OCI-LY7 (cell line): ENCODE results near the gene LEUTX. TPM values are rescaled to one million over a fixed set of nuclear protein-coding genes. Genes with fewer than 3 reads are reported as not detected.

Source experiments
- BruUV-seq: library from RNA; stranded (reverse); fragments of 400-500 nt; replicated peaks from 2 replicates; lab custom pipeline; 2021; lab: Mats Ljungman, UMichigan
- CTCF ChIA-PET: fragments of 300-600 bp; sonication (Branson Sonifier 250); formaldehyde crosslinking; loops from one replicate; lab custom pipeline; 2022; ENCODE audit warnings: antibody characterized with exemption; ENCODE audit not compliant: unreplicated experiment; lab: Charles Lee
- POLR2A ChIA-PET: fragments of 300-600 bp; sonication (Branson Sonifier 250); formaldehyde crosslinking; loops from one replicate; lab custom pipeline; 2022; ENCODE audit warnings: antibody characterized with exemption; lab: Charles Lee
- DNase-seq: peaks from one replicate; pipeline ENCODE4 v3.0.0-alpha.2; 2015; ENCODE audit warnings: low spot score
- H2AFZ ChIP-seq: fragments of 200-600 bp; sonication (generic), shearing (Covaris generic); 2 replicates; pipeline ENCODE4 v1.6.1; 2014; ENCODE audit warnings: mild to moderate bottlenecking, antibody characterized with exemption, low read length, moderate library complexity
- H3K27ac ChIP-seq: fragments of 200-600 bp; sonication (generic); 2 replicates; pipeline ENCODE4 v1.5.1; 2014; ENCODE audit warnings: mixed run types, low read depth, mild to moderate bottlenecking, moderate library complexity, low read length, inconsistent platforms; ENCODE audit not compliant: poor library complexity, severe bottlenecking
- H3K36me3 ChIP-seq: fragments of 200-600 bp; sonication (generic); 2 replicates; pipeline ENCODE4 v1.6.1; 2014; ENCODE audit warnings: mild to moderate bottlenecking, antibody characterized with exemption, low read length, moderate library complexity, mixed read lengths; ENCODE audit not compliant: insufficient read depth
- H3K4me1 ChIP-seq: fragments of 200-600 bp; sonication (generic); 2 replicates; pipeline ENCODE4 v1.5.1; 2014; ENCODE audit warnings: mild to moderate bottlenecking, low read length; ENCODE audit not compliant: insufficient read depth, poor library complexity, severe bottlenecking
- H3K4me2 ChIP-seq: fragments of 200-600 bp; sonication (generic); 2 replicates; pipeline ENCODE4 v1.6.1; 2014; ENCODE audit warnings: mild to moderate bottlenecking, low read length
- H3K4me3 ChIP-seq: fragments of 200-600 bp; sonication (generic); 2 replicates; pipeline ENCODE4 v1.5.1; 2014; ENCODE audit warnings: mild to moderate bottlenecking, low read depth, low read length; ENCODE audit not compliant: poor library complexity, severe bottlenecking
- H3K79me2 ChIP-seq: fragments of 200-600 bp; sonication (generic); 2 replicates; pipeline ENCODE4 v1.6.1; 2016; ENCODE audit warnings: low read depth, mild to moderate bottlenecking, low read length, moderate library complexity, mixed read lengths; ENCODE audit not compliant: insufficient read depth
- H3K9me2 ChIP-seq: fragments of 200-600 bp; sonication (generic); 2 replicates; pipeline ENCODE4 v1.6.1; 2016; ENCODE audit warnings: mild to moderate bottlenecking, low read length, mixed read lengths; ENCODE audit not compliant: insufficient read depth
- H3K9me3 ChIP-seq: fragments of 200-600 bp; sonication (generic); 2 replicates; pipeline ENCODE4 v1.6.1; 2014; ENCODE audit warnings: mild to moderate bottlenecking, mixed run types, low read length, mixed read lengths
- H4K20me1 ChIP-seq: fragments of 200-600 bp; sonication (generic); 2 replicates; pipeline ENCODE4 v1.6.1; 2014; ENCODE audit warnings: mild to moderate bottlenecking, antibody characterized with exemption, low read length, moderate library complexity, mixed read lengths; ENCODE audit not compliant: insufficient read depth
- EZH2phosphoT487 ChIP-seq: fragments of 200-600 bp; sonication (generic); IDR thresholded peaks from 2 replicates; pipeline ENCODE4 v1.6.1; 2018; ENCODE audit warnings: low read depth, borderline replicate concordance, mild to moderate bottlenecking, mixed run types, antibody characterized with exemption, low read length, moderate library complexity, mixed read lengths
- intact Hi-C: fragments of 100-400 bp; cut with micrococcal nuclease; formaldehyde crosslinking; loops from one replicate; pipeline ENCODE4 v1.10.0; 2022; ENCODE audit not compliant: unreplicated experiment
- total RNA-seq, 2 experiments: library from RNA; depleted of rRNA in 1 of 2; stranded (reverse); fragments of >200 nt in 1 of 2; shearing (Covaris generic) in 1 of 2; gene quantifications; 2 replicates each; pipeline ENCODE4 v1.2.3, GENCODE V29; 2014 to 2022
- TF ChIP-seq, protein P1 (sequence below): fragments of 200-600 bp; sonication (generic); conservative IDR thresholded peaks from 2 replicates; pipeline ENCODE4 v1.5.1; 2014; ENCODE audit warnings: mild to moderate bottlenecking, antibody characterized with exemption, low read length, moderate library complexity, mixed read lengths

Gene LEUTX
- total RNA-seq, 2 experiments from 2014 or later, result not detected

DNA sequence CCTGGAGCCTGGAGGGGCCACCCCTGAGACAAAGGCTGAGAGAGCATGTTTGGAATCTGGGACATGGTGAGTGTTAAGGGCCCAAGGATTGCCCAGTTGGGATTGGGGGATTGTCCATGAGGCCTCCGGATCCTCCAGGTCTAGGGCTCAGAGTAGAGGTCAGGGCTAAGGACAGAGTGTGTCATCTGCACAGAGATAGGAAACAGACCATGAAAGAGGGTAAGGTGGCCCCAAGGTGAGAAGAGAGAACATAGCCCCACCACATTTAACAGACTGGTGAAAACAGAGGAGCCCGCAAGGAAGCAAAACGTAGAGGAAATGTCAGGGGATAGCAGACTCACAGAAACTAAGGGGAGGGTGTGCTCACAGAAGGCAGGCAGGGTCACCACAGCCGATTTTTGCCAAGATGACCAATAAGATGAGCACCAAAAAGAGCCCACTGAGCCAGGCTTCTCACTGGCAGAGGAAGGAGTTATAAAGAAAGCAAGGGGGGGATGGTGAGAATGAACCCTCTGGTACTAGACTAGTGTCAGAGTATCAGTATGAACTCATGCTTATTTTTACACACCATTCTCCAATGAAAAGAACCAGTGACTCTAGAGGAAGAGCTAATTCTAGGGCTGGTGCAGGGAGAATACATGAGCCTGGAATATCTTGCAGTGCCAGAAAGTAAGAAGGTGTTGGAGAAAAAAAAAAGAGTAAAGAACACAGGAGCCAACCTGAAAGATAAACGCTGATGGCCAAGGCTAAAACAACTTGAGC is 37.8 kb downstream of the LEUTX start:
- no peak for TF ChIP-seq EZH2phosphoT487
- TF ChIP-seq, protein P1, sequence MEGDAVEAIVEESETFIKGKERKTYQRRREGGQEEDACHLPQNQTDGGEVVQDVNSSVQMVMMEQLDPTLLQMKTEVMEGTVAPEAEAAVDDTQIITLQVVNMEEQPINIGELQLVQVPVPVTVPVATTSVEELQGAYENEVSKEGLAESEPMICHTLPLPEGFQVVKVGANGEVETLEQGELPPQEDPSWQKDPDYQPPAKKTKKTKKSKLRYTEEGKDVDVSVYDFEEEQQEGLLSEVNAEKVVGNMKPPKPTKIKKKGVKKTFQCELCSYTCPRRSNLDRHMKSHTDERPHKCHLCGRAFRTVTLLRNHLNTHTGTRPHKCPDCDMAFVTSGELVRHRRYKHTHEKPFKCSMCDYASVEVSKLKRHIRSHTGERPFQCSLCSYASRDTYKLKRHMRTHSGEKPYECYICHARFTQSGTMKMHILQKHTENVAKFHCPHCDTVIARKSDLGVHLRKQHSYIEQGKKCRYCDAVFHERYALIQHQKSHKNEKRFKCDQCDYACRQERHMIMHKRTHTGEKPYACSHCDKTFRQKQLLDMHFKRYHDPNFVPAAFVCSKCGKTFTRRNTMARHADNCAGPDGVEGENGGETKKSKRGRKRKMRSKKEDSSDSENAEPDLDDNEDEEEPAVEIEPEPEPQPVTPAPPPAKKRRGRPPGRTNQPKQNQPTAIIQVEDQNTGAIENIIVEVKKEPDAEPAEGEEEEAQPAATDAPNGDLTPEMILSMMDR, result no peak
- 0 out of 2 replicates have a peak, but pooled peaks cover 6% of the 10 kb centered on the region for H3K36me3 ChIP-seq
- no peaks in the 10 kb centered on the region for H3K9me2 ChIP-seq
- no peak overlapping the region for H3K27ac ChIP-seq
- 0 out of 2 replicates have a peak, but pooled peaks cover 4% of the 10 kb centered on the region for H3K9me3 ChIP-seq
- H3K79me2 ChIP-seq, result no peaks in the 10 kb centered on the region
- no peaks in the 10 kb centered on the region for H3K4me1 ChIP-seq
- intact Hi-C loops, result no loop called here
- ChIA-PET CTCF (no interaction called here), POLR2A (no interaction called here)
- no TSS peak for BruUV-seq
- no peak overlapping the region for H3K4me2 ChIP-seq
- DNase-seq, result no peak
- H2AFZ ChIP-seq, result no peak overlapping the region
- no peak overlapping the region for H3K4me3 ChIP-seq
- H4K20me1 ChIP-seq, result no peaks in the 10 kb centered on the region

DNA sequence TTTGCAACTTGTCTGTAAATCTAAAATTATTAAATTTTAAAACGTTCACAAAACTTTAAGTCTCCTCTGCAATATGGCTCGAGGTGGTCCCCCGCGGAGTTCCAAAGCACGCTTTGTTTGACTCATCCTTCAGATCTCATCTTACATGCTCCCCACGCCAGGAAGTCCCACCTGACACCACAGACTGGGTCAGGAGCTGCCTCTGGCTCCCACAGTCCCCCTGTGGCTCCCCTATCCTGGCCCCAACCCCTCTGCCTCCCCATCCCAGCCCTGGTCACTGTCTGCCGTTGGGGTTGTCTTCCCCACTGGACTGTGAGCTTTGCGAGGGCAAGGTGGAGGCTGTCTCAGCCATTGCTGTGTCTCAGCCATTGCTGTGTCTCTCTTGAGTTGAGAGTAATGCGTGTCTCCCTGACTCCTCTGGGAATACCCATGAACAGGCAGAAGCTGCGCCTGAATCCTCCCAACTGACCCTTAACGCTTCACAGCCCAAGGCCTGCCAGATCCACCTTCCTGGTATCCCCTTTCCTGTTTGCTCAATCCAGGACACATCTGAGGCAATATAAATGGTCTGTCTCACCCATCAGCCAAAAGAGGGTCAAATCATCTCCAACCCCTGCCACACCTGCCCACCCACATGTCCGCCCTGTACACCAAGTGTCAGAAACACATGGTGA is 39.4 kb downstream of the LEUTX start:
- Histone ChIP-seq H3K4me1 (no peaks in the 10 kb centered on the region), H3K9me3 (0 out of 2 replicates have a peak, but pooled peaks cover 4% of the 10 kb centered on the region), H4K20me1 (no peaks in the 10 kb centered on the region), H3K4me2 (no peak overlapping the region), H3K36me3 (peaks cover 13% of the 10 kb centered on the region; the same call in 1 of the 2 replicates), H3K27ac (no peak overlapping the region), H3K79me2 (no peaks in the 10 kb centered on the region), H2AFZ (no peak overlapping the region), H3K4me3 (no peak overlapping the region), H3K9me2 (no peaks in the 10 kb centered on the region)
- CTCF ChIA-PET, result no interaction called here
- no peak for TF ChIP-seq EZH2phosphoT487
- TF ChIP-seq, protein P1, result no peak
- no TSS peak for BruUV-seq
- DNase-seq, result no peak
- POLR2A ChIA-PET, result no interaction called here
- intact Hi-C loops, result no loop called here
